ENCODE data around the gene PSG5.
"Not testable (repeated sequence)": the region's sequence is repeated elsewhere in the genome, so short reads cannot be mapped to it uniquely, and the experiment has no call there.

GRCh38 chr19:43224201-43224854 lies 38.0 kb upstream of the PSG5 start:
- not testable (repeated sequence) for TF ChIP-seq CTCF (conservative IDR thresholded peaks at IDR 0.05; ENCODE audit: low read depth, low read length); EZH2 (IDR thresholded peaks at IDR 0.05; ENCODE audit: borderline replicate concordance, low read depth, low read length, poor library complexity, severe bottlenecking)
